ENCODE data around the gene APOL6.

DNA sequence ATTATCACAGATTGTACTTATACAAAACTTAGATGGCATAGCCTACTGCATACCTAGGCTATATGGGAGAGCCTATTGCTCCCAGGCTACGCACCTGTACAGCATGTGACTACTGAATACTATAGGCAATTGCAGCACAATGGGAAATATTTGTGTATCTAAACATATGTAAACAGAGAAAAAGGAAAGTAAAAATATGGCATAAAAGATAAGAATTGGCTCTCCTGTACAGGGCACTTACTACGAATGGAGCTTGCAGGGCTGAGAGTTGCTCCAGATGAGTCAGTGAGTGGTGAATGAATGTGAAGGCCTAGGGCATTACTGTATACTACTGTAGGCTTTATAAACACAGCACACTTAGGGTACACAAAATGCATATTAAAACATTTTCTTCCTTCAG lies 13.2 kb downstream of the APOL6 start:
- no peak for TF ChIP-seq MYC (IDR thresholded peaks at IDR 0.05; ENCODE audit: low read depth, low read length)
- TF ChIP-seq CTCF (IDR thresholded peaks at IDR 0.05; ENCODE audit: low read depth, low read length) = no peak

Measured in NB4 (cell line).